Activated CD4-positive, alpha-beta T cell treated with anti-CD3 and anti-CD28 coated beads for 24 hours (primary cell): ENCODE measurements around the gene CHRDL2.
"Not testable (repeated sequence)": the region's sequence is repeated elsewhere in the genome, so short reads cannot be mapped to it uniquely, and the experiment has no call there.

Experiments used
- DNase-seq, 2 donors: peaks; one replicate each; pipeline ENCODE4 v3.0.0-alpha.2; 2020; ENCODE audit warnings: low read depth in 2 of 2

The CHRDL2 gene, protein sequence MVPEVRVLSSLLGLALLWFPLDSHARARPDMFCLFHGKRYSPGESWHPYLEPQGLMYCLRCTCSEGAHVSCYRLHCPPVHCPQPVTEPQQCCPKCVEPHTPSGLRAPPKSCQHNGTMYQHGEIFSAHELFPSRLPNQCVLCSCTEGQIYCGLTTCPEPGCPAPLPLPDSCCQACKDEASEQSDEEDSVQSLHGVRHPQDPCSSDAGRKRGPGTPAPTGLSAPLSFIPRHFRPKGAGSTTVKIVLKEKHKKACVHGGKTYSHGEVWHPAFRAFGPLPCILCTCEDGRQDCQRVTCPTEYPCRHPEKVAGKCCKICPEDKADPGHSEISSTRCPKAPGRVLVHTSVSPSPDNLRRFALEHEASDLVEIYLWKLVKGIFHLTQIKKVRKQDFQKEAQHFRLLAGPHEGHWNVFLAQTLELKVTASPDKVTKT

GRCh38 chr11:74731301-74732094 lies at the start of gene CHRDL2:
Gene CHRDL2, minus strand, starts transcription at chr11:74731426. Its CDS starts 538 bp downstream, at chr11:74730888.
- no peak for DNase-seq

DNA sequence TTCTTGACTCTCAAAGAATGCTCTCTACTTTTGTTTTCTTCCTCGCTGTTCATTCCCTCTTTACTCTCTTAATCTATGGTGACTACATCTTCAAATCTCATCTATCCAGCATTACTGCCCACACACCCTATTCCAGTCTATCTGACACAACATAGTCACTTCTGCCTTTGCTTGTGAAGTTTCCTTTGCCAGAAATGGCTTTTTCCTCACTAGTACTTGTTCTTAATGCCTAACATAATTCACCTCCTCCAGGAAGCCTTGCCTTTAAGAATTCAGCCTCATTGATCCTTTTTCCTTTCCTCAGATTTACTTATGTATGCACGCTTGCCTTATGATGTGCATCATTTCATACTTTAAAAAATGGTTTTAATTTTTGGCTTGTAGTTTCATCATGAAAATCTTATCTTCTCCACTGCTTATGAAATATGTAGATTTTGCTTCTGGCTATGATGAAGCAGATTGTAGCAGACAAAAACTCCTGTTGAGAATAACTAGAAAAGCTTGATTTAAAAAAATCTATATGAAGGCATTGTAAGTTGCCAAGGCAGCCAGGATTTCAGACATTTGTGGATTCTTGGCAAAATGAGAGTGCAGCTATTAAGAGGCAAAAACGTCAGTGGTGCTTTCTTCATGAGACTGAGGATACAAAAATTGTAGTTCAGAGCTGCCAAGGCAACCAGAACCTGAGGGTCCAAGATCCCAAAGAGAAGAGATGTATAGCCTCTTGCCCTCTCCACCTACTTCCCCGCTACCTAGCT lies 49.2 kb upstream of the CHRDL2 start:
- no peak for DNase-seq

GRCh38 chr11:74778581-74778980 lies 47.4 kb upstream of the CHRDL2 start:
- no peak for DNase-seq

GRCh38 chr11:74777877-74778276 lies 46.7 kb upstream of the CHRDL2 start:
- DNase-seq: no peak

- no peak for DNase-seq
These were observed 45.8 kb upstream of the CHRDL2 start for GRCh38 chr11:74777038-74777437.

DNA sequence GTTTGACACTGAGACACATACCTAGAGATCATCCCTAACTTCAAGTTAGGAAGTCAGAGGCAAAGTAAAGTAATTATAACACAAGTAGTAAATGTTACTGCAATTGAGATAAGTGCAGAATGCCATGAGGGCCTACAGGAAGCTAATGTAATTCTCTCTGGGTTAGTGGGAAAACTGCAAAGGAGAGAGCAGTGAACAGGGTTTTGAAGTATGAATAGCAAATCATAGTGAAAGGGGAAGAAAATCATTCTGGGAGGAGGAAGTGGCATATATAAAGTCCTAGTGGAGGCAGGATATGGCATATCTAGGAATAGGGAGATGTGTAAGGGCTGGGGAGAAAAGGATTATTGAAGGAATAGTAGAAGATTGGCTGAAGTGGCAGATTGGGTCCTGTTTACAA lies 45.3 kb upstream of the CHRDL2 start:
- no peak for DNase-seq

- DNase-seq: no peak
These were observed 44.5 kb upstream of the CHRDL2 start for GRCh38 chr11:74775762-74776161.

GRCh38 chr11:74773476-74773875 lies 42.2 kb upstream of the CHRDL2 start:
- no peak for DNase-seq

DNA sequence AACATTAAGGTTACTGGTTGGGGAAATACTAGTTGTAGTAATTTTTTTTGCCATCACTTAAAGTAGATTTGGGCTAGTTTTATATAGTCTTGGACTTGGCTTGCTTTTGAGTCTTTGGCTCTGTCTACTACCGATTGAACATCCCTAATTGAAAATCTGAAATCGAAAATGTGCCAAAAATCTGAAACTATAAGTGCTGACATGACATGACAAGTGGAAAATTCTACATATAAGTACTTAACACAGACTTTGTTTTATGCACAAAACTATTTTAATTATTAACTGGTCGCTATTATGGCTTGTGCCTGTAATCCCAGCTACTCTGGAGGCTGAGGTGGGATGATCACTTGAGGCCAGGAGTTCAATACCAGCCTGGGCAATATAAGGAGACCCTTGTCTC lies 39.9 kb upstream of the CHRDL2 start:
- no peak for DNase-seq

DNA sequence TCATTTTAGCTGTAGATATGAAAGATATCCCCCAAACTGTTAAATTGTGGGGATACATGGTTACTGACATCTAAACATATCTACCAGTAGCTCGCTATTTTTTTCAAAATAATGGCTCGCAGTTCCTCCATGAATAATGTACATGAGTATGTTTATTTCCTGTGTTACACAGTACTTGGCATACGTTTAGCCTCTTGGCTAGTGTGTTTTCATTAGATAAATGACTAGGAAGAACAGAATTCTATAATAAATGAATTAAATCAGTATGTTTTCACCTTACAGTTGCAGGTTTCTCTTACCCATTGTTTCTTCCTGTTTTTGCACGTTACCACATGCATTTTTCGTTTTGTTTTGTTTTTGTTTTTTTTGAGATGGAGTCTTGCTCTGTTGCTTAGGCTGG lies 39.2 kb upstream of the CHRDL2 start:
- no peak for DNase-seq

- no peak for DNase-seq
These were observed 38.0 kb upstream of the CHRDL2 start for GRCh38 chr11:74769055-74769707.

DNA sequence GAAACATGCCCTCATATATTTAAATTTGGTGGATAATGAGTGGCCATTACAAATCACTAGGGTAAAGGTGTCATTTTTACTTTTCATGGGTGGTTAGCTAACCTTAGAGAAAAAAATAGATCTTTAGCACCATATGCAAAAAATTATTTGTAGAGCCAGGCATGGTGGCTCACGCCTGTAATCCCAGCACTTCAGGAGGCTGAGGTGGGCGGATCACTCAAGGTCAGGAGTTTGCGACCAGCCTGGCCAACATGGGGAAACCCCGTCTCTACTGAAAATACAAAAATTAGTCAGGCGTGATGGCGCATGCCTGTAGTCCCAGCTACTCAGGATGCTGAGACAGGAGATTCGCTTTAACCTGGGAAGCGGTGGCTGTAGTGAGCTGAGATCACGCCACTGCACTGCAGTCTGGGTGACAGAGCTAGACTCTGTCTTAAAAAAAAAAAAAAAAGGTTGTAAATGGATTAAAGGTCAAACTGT lies 37.0 kb upstream of the CHRDL2 start:
- peak; percentile 10 to 17 for DNase-seq

GRCh38 chr11:74766905-74767304 lies 35.7 kb upstream of the CHRDL2 start:
- DNase-seq: no peak

GRCh38 chr11:74756571-74756970 lies 25.3 kb upstream of the CHRDL2 start:
- DNase-seq: no peak

DNA sequence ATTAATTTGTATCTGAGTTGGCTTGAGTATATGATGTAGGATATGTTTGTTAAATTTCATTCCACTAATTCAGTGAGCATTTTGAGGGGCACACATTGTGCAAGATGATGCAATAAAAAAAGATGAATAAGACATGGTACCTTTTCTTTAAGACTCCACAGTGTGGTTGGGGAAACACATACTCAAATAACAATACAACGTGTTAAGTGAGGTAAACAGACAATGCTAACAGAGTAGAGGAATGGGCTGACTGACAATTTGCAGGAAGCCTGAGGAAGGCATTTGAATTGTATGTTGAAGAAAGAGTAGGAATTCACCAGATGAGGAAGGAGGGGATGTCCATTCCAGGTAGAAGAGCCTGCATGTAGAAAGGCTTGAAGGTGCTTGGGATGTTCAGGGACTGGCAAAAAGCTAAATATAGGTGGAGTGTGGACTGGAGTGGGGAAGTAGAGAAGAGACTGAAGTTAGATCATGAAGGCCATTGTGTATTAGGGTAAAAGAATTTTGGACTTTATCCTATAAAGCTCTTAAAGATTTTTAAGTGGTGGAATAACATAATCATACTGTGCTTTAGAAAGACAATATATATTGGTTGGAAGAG lies 24.3 kb upstream of the CHRDL2 start:
- DNase-seq: no peak

- no peak for DNase-seq
These were observed 23.5 kb upstream of the CHRDL2 start for GRCh38 chr11:74754507-74755252.

DNA sequence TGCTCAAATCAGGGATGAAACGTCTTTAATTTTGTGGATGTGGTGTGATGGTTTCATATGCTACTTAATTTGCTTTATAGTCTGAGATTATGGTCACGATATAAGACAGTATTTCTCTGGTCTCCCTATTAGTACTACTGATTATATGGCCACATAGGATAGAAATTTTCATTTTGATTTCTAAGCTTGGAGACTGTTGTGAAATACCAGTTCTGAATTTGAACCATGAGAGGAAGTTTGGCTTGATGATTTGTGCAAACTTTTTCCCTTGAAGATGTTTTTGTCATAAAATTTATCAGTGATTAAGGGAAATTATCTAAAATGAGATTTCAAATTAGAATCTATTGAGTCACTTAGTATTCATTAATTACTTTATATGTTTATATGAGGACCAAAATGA lies 20.1 kb upstream of the CHRDL2 start:
- DNase-seq: no peak

DNA sequence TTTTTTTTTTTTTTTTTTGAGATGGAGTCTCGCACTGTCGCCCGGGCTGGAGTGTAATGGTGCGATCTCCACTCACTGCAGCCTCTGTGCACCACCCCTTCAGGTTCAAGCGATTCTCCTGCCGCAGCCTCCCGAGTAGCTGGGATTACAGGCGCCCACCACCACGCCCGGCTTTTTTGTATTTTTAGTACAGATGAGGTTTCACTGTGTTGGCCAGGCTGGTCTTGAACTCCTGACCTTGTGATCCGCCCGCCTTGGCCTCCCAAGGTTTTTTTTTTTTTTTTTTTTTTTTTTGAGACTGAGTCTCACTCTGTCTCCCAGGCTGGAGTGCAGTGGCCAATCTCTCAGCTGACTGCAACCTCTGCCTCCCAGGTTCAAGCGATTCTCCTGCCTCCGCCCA lies 19.4 kb upstream of the CHRDL2 start:
- DNase-seq: not testable (repeated sequence)

DNA sequence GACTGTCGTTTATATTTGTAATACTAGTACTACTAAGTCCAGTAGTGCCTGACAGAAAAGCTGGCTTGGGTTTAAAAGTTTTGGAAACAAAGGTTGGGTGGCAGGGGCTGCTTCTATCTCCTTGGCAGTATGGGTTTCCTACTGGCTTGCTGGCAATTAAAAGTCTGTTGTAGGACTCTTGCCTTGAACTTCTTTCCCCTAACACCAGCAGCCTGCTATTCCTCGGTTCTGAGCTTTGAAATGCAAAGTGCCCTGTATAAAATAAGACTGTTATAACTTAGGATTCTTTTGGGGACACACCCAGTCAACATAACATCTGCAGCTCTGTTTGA lies 18.7 kb upstream of the CHRDL2 start:
- DNase-seq: no peak

GRCh38 chr11:74749127-74749964 lies 18.1 kb upstream of the CHRDL2 start:
- peak; percentile 15 to 17 for DNase-seq
